Measurements from ENCODE around the gene PDZRN4.

Gene PDZRN4

DNA sequence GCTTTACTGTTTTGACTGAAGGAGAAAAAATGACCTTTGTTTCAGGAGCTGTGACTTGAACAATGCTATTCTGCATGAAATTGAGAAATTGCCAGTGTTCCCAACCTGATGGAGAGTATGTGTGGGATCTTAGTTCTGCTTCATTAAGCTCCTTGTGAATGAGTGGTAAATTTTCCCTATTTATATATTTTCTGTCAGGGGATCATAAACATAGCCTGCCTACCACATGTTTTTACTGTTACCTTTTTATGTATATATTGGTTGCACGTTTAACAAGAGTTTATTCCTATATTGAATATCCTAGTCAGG is 271.7 kb downstream of the PDZRN4 start:
- DNase-seq (ENCODE audit: low spot score), result no peak

DNA sequence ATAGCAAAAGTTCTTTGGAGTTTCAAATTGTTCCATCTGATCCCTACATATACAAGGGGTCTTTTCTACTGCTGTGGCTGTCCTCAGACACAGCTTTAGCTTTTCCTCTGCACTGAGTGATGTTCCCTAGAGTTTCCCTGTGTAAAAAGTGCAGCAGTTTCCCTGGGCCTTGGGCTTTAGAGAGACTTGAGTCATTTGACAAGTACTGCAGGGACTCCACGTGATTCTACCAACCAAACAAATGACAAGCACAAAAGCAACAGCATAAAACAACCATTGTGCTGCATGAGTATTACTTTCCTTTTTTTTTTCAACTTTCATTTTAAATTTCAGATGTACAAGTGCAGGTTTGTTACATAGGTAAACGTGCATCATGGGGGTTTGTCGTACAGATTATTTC is 272.8 kb downstream of the PDZRN4 start:
- no peak for DNase-seq (ENCODE audit: low spot score)

GRCh38 chr12:41462312-41462711 is 274.2 kb downstream of the PDZRN4 start:
- no peak for DNase-seq (ENCODE audit: low spot score)

DNA sequence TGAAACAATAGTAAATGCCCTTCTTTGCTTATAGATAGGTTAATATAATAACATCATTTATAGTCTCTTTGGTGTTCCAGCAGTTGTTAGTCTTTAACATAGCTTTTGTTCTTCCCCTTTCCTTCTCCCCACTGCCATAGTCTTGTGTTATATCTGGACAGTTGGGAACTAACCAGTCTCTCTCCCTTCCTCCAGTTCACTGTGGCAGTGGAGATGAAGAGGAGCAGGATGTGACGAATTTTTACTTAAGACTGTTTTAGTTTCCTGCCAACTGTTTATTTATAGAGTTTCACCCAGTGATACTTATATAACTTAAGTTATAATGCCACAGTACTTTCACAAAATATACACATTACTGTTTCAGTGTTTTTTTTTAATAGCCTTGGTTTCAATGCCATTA is 277.4 kb downstream of the PDZRN4 start:
- DNase-seq (ENCODE audit: low spot score), result peak; percentile 20

GRCh38 chr12:41466300-41466699 is 278.2 kb downstream of the PDZRN4 start:
- DNase-seq (ENCODE audit: low spot score), result no peak

GRCh38 chr12:41466802-41467201 is 278.7 kb downstream of the PDZRN4 start:
- DNase-seq (ENCODE audit: low spot score), result no peak

- no peak for DNase-seq (ENCODE audit: low spot score)
Measured at GRCh38 chr12:41467591-41468325, 279.6 kb downstream of the PDZRN4 start.

DNA sequence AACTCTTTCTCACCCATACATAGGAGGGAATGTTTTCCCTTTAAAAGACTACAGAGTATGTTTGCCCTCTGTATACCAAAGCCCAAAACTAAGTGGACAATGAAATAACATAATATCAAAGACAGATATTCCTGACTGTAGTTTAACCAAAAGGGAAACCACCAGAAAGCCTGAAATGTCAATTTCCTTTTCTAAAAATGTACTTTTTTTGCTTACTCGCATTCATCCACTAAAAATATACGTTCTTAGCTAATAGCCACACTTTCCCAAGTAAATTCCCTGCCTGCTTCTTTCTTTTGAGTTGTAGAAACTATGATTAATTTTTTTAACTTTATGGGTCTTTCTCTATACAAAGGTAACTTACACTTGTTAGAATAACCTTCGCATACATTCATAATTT is 280.2 kb downstream of the PDZRN4 start:
- no peak for DNase-seq (ENCODE audit: low spot score)

DNA sequence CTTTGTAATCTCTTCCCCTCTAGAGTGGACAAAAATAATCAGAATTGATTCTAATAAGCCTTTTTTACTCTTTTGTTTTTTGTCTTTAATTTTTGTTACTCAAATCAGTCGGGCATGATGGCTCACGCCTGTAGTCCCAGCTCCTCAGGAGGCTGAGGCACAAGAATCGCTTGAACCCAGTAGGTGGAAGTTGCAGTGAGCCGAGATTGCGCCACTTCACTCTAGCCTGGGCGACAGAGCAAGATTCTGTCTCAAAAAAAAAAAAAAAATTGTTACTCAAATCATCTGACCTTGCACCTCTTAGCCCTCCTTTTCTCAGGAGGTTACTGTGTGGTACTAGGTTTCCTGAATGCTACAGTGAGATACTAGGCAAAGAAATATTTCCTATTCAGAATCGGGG is 280.6 kb downstream of the PDZRN4 start:
- no peak for DNase-seq (ENCODE audit: low spot score)

GRCh38 chr12:41473441-41473840 is 285.3 kb downstream of the PDZRN4 start:
- no peak for DNase-seq (ENCODE audit: low spot score)

DNA sequence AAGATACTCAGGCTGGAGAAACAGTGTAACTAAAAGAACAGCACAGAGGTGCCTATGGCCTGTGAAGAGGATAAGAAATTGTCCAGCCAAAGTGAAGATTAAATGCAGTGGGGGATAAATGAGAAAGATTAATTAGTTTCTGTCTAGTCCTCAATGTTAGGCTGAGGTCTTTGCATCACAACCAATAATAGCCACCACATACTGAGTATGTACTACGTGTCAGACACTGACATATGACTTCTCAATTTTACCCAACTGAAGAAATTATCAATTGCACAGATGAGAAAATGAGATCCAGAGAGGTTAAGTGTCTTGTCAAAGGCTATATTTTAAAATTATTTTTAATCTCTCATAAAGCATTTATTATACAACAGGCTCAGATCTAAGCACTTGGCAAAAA is 285.9 kb downstream of the PDZRN4 start:
- DNase-seq (ENCODE audit: low spot score), result no peak

DNA sequence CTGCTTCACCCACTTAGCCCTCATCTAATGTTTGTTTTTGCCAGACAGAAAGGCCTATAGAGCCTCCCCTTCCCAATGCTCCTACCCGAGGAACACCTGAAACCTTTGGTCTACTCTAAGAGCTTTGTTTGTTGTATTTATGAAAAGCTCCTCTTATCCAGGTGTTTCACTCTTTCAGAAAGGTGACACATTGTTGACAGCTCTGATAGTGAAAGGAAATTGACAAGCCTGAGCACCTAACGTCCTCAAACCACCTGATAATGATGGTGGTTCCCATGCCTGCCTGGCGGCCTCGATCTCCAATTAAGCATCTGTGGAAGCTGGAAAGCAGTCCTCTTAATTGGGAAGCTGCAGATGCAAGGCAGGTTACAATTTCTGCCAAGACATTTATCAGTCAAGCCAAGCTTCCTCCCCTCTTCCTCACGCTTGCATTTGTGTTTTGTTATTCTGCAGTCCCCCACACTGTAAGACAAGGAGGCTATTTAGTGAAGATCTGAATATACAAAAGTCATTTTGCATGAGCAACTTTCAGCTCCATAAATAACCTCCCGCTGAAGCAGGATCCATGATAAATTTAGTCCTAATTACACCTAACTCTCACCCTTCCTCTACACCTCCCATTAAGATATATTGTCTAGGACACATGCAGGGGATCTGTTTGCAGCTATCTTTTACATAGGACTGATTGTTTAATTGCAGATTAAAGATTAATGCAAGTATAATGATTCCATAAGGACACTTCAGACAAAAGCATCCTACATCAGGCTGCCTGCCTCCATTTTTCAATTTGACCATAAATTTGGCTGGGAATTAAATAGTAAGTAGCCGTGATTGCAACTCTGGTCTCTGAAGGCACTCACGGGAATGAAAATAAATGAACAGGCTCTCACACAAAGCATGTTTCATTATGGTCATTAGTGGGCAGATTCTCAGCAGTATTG is 288.6 kb downstream of the PDZRN4 start:
- no peak for DNase-seq (ENCODE audit: low spot score)

GRCh38 chr12:41479426-41479825 is 291.3 kb downstream of the PDZRN4 start:
- DNase-seq (ENCODE audit: low spot score), result no peak

GRCh38 chr12:41485203-41485602 is 297.1 kb downstream of the PDZRN4 start:
- DNase-seq (ENCODE audit: low spot score), result no peak

DNA sequence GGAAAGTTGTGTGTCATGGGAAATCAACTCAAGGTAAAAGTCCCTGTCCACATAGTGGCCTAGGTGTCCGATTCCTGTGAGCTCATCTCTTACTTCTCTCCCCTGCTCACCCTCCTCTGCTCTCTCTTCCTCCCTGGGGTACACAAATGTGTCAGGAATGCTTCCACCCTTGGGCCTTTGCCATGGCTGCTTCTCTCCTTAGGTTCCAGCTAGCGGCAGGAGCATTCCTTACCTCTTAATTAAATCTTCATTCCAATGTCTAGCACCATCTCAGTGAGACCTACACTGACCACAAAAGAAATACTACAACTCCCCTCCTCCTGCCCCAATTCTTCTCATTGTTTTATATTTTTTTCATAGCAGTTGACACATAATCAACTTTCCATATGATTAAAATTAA is 298.6 kb downstream of the PDZRN4 start:
- DNase-seq (ENCODE audit: low spot score), result no peak

DNA sequence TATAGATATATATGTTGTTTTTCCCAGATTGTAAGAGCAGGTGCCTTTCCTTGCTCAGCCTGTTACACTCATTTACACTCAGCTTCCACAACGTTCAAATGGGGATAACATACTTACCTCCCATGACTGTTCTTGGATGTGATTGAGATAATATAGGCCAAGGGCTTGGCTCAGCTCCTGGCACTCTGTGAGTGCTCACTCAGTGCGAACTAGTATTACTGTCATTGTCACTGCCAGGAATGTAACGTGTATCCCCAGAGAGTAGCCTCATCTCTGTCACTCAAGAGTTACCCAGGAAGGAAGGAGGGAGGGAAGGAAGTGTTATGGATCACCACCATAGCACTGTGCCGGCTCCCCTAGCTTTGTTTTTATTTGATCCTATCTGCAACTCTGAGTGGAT is 307.9 kb downstream of the PDZRN4 start:
- no peak for DNase-seq (ENCODE audit: low spot score)

DNA sequence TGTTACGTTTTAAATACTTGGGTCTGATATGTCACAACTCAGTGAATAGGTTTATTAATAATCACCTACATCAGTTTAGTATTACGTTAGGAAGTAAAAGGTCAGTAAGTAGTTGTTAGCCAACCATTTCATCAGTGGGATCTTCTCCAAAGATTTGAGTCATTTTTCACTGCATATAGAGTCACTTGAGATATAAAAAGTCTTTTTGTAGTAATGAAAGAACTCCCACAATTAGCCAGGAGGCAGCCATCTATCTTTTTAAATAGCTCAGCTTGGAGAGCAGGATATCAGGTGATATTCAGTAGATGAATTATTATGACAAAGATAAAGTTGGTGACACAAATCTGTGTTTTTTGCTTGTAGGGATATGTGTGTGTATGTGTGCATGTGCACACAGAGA is 309.3 kb downstream of the PDZRN4 start:
- peak; percentile 47 for DNase-seq (ENCODE audit: low spot score)

DNA sequence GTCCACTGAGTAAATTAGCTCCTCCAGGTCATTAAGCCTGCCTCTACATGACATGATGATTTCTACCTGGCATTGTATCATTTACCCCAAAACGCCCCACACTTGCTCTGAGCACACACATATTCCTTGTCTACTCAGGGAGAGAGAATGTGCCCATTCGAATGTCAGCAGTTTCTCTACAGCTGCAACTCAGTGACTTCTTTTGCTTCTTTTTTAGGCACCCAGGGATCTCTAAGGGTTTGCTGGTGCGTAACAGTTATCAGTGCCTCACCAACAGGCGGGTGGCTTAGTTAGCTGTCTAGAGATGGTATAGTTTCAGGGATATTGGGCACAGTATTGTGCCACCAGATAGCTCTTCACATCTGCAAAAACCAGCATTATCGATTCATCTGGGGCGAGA is 316.9 kb downstream of the PDZRN4 start:
- DNase-seq (ENCODE audit: low spot score), result no peak

DNA sequence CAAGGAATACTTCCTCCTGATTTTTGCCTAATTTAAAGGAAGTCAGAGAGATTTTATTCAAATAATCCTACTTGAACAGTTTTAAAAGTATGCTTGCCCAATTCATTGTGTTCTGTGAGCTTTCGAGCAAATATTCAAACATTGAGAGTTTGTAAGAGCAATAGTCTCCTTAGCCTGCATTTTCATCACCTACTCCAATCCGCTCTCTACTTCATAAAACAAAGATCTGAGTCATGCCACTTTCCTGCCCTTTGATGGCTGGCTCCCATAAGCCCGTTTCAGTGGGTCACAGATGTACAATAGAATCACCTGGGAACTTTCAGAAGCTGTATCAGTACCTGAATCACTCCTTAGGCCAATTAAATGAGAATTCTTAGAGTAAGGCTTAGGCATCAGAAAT is 319.2 kb downstream of the PDZRN4 start:
- no peak for DNase-seq (ENCODE audit: low spot score)

DNA sequence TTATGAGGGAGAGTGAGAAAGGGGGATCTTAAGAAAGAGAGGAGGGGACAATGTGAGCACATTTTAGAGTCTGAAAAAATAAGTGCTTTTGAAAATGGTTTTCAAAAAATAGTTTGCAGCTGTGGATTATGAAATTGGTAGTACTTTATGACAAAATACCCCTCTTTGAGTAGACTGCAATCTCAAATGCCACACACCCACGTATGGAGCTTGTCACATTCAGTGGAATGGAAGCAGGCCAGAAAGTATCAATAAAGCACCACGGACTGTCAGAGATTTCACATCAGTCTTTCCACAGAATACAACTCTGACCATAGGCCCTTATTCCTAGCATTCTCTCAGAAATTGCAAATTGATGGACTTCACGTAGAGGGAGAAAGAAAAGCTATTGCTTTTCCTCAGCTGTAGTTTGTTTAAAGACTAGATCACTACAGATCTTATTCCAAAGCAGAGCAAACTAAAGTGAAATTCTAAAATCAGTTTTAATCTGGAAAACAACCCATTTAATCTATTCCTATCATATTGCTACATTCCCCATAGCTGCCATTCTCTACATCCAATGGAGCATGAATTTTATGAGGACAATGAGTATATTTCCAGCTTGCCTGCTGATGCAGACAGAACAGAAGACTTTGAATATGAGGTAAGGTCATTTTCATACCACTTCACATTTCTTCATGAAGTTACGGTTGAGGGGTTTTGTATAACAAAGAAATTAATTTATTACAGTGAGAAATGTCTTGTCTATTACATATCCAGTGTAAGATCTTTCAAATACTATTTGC is 321.3 kb downstream of the PDZRN4 start:
- no peak for DNase-seq (ENCODE audit: low spot score)

DNA sequence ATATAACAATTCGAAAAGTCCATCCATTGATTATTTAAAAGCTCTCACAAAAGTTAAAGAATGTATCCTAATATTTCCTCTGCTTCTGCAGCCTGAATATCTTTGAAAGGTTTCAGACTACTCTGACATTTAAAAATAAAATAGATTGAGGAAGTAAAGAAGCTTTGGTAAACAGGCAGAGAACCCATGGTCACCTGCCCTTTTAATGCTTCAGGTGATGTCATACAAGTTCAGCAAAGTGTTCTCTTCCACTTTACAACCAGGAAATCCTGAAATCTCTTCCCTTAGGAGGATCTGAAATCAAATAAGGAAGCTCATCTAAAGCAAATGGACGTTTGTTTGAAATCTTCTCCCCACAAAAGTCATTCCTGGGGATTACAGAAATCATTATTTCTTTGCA is 322.4 kb downstream of the PDZRN4 start:
- DNase-seq (ENCODE audit: low spot score), result no peak

- DNase-seq (ENCODE audit: low spot score), result no peak
Measured at GRCh38 chr12:41511247-41511646, 323.1 kb downstream of the PDZRN4 start.

GRCh38 chr12:41512497-41512896 is 324.4 kb downstream of the PDZRN4 start:
- no peak for DNase-seq (ENCODE audit: low spot score)
